Measurements from ENCODE around the gene FAM72D.
"Not testable (repeated sequence)": the region's sequence is repeated elsewhere in the genome, so short reads cannot be mapped to it uniquely, and the experiment has no call there.

The FAM72D gene

GRCh38 chr1:145095284-145096057, at the start of gene FAM72D, which contains the start of gene SRGAP2B:
Gene FAM72D (plus strand): TSS chr1:145095974. CDS start chr1:145096848, 874 bp downstream.
Gene SRGAP2B (minus strand): TSS chr1:145095328. CDS start chr1:145092901, 2,427 bp downstream.
- DNase-seq (ENCODE audit: low spot score): not testable (repeated sequence)

GRCh38 chr1:145047553-145047952, 48.2 kb upstream of the FAM72D start:
- DNase-seq (ENCODE audit: low spot score): not testable (repeated sequence)

- DNase-seq (ENCODE audit: low spot score): not testable (repeated sequence)
Observed at GRCh38 chr1:145048181-145048856, 47.5 kb upstream of the FAM72D start.

- DNase-seq (ENCODE audit: low spot score): not testable (repeated sequence)
Observed at GRCh38 chr1:145052019-145052776, 43.6 kb upstream of the FAM72D start.

- DNase-seq (ENCODE audit: low spot score): not testable (repeated sequence)
Observed at GRCh38 chr1:145053428-145053827, 42.3 kb upstream of the FAM72D start.

GRCh38 chr1:145055217-145055760, 40.5 kb upstream of the FAM72D start:
- DNase-seq (ENCODE audit: low spot score): not testable (repeated sequence)

GRCh38 chr1:145058184-145058583, 37.6 kb upstream of the FAM72D start:
- not testable (repeated sequence) for DNase-seq (ENCODE audit: low spot score)

- not testable (repeated sequence) for DNase-seq (ENCODE audit: low spot score)
Observed at GRCh38 chr1:145063285-145063684, 32.5 kb upstream of the FAM72D start.

- DNase-seq (ENCODE audit: low spot score): not testable (repeated sequence)
Observed at GRCh38 chr1:145063941-145064648, 31.7 kb upstream of the FAM72D start.

- not testable (repeated sequence) for DNase-seq (ENCODE audit: low spot score)
Observed at GRCh38 chr1:145065194-145065826, 30.5 kb upstream of the FAM72D start.

- not testable (repeated sequence) for DNase-seq (ENCODE audit: low spot score)
Observed at GRCh38 chr1:145066486-145066885, 29.3 kb upstream of the FAM72D start.

GRCh38 chr1:145071569-145071968, 24.2 kb upstream of the FAM72D start:
- DNase-seq (ENCODE audit: low spot score): not testable (repeated sequence)

- not testable (repeated sequence) for DNase-seq (ENCODE audit: low spot score)
Observed at GRCh38 chr1:145074021-145074559, 21.7 kb upstream of the FAM72D start.

GRCh38 chr1:145076877-145077276, 18.9 kb upstream of the FAM72D start:
- DNase-seq (ENCODE audit: low spot score): not testable (repeated sequence)

GRCh38 chr1:145077872-145078786, 17.6 kb upstream of the FAM72D start:
- not testable (repeated sequence) for DNase-seq (ENCODE audit: low spot score)

GRCh38 chr1:145078787-145079370, 16.9 kb upstream of the FAM72D start:
- not testable (repeated sequence) for DNase-seq (ENCODE audit: low spot score)

- DNase-seq (ENCODE audit: low spot score): not testable (repeated sequence)
Observed at GRCh38 chr1:145079737-145080136, 16.0 kb upstream of the FAM72D start.

GRCh38 chr1:145080193-145080592, 15.6 kb upstream of the FAM72D start:
- DNase-seq (ENCODE audit: low spot score): not testable (repeated sequence)

All from AG08396 (cell line).